HG03103 (cell line): Measurements from ENCODE around the gene FTCD.
"Not testable (repeated sequence)": the region's sequence is repeated elsewhere in the genome, so short reads cannot be mapped to it uniquely, and the experiment has no call there.

ENCODE experiments used
- ATAC-seq: cut with Tn5 transposase; IDR thresholded peaks from one replicate; pipeline ENCODE4 v1.9.1; 2021; ENCODE audit warnings: low read depth; ENCODE audit not compliant: unreplicated experiment

The FTCD gene

GRCh38 chr21:46114963-46115362 is 40.4 kb downstream of the FTCD start:
- no peak for ATAC-seq

DNA sequence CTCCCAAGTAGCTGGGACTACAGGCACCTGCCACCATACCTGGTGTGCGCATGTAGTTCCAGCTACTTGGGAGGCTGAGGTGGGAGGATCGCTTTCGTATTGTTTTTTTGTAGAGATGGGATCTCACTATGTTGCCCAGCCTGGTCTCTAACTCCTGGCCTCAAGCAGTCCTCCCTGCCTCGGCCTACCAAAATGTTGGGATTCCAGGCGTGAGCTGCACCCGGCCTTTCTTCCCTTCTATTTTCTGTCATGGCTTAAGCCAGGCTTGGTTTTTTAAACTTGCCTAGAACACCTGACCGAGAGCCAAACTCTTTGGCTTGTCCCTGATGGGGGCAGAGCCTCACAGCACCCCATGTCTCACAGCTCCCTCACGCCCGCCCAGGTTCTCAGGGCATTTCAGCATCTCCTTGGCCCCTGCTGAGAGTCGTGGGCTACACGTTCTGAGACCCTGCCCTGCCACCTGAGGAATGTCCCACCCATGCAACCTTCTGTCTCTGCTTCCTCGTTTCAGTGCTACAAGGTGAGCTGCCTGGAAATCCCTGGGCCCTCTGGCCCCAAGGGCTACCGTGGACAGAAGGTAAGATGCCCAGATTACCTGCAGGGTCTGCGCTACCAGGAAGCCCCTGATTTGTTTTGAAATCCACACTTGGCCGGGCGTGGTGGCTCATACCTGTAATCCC is 41.7 kb downstream of the FTCD start:
- ATAC-seq, result no peak

DNA sequence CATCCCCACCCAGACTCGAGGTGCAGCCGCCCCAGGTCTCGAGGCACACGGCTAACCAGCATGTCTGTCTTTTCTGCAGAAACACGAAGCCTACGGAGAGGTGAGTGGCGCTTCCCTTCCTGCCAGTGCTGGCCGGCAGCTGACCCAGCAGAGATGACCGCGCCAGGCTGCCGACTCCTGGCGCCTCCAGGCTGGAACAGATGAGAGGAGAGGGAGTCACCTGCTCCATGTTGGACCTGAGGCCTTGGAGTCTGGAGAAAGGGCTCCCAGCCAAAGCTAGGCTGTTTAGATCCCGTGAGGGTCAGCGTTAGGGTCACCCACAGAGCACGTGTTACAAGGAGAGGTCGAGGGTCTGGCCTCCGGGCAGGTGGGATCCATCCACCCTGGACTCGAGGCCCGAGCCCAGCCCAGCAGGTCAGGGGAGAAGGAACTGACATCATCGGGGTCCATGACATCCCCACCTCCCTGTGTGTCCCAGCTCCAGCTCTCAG is 42.6 kb downstream of the FTCD start:
- ATAC-seq, result no peak

- ATAC-seq, result no peak
These were observed 43.3 kb downstream of the FTCD start for GRCh38 chr21:46111857-46112724.

GRCh38 chr21:46111193-46111571 is 44.2 kb downstream of the FTCD start:
- no peak for ATAC-seq

DNA sequence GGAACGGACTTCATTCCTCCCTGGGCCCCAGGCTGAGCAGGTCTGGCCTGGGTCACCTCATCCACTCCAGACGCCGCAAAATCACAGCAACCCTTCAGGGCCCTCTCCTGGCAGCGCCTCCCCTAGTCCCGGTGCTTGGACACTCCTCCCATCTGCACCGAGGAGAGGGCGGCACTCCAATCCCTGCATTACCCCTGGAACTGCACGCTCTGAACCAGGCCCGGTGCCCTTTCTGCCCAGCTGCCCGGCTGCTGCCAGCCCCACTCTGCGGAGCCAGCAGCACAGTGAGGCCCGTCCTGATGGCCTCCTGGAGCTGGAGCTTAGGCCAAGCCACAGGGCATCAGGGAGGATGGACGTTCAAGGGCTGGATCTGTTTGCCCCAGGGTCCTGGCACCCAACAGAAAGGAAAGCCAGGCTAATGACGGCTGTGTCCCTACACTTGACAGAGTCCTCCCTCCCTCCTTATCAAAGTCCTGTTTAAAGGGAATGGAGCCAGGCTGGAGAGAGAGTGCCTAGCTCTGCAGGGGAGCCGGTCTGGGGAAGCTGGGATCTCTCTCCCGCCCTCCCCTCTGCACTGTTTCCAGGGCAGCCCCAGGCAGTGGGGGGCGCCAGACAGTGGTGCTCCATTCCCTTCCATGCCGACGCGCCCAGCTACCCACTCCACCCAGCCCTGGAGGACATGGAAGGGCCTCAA is 44.7 kb downstream of the FTCD start:
- no peak for ATAC-seq

DNA sequence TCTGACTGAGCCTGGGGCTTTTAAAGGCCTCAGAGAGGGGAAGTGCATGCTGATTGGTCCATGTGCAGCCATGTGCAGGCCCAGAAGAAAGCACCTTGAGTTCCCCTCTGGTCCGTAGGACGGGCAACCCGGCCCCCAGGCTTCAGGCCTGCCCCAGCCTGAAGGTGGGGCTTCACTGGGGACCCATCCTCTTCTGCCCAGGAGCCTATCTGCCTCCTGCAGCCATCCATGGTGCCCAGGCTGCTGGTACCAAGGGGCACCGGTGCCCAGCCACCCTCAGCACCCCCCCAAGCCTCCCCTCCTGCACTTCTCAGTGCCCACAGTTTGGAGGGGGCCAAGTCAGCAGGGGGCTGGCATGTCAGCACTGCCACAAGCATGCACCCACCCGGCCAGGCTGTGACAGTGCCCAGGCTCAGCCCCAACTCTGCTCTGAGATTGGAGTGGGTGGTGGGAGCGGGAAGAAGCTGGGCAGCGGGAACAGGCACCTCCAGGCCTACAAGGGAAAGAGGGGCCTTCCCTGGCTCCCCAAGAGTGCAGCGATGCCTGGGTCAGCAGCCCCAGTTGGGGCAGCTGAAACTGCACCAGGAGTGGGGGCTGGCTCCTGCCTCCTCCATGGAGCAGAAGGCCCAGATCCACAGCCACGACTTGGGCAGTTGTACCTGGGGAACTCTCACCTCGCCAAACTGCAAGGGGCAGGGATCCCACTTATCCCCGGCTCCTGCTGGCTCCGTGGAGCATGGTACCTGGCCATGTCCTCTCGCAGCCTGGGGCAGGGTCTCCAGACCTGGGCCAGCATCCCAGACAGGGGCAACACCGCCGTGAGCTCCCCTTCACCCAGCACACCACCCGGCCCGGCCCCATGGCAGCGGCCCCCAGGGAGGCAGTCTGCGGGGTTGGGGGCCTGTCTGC is 45.8 kb downstream of the FTCD start:
- no peak for ATAC-seq

DNA sequence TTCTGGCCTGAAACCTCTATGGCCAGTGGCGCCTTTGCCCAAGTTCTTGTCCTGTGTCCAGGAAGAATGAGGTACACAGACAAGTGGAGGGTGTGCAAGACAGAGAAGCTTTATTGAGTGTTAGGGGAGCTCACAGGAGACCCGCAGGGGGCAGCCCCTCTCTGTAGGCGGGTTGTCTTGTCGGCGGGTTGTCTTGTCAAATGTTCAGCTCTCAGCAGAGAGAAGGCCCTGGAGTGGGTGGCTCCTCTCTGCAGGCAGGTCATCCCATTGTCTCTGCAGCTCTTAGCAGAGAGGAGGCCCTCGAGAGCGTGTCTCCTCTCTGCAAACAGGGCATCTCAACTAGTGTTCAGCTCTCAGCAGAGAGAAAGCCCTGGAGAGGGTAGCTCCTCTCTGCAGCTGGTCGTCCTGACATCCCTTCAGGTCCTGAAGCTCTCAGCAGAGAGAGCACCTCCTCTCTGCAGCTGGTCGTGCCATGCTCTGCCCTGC is 46.5 kb downstream of the FTCD start:
- ATAC-seq, result no peak

- ATAC-seq, result not testable (repeated sequence)
These were observed 48.0 kb downstream of the FTCD start for GRCh38 chr21:46107376-46107775.

DNA sequence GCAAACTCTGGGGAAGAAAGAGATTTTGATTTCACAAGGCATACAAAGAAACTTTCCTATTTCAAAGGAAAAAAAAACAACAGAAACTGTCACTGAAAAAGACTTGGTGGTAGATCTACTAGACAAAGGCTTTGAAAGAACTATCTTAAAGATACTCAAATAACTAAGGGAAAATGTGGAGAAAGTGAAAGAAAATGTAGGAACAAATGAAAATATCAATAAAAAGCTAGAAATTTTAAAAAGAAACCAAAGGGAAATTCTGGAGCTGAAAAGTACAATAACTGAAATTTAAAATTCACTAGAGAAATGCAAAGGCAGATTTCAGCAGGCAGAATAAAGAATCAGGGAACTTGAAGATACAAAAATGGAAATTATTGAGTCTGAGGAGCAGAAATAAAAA is 51.3 kb downstream of the FTCD start:
- no peak for ATAC-seq

- ATAC-seq, result no peak
These were observed 54.5 kb downstream of the FTCD start for GRCh38 chr21:46100906-46101305.

- no peak for ATAC-seq
These were observed 55.0 kb downstream of the FTCD start for GRCh38 chr21:46100426-46100825.

DNA sequence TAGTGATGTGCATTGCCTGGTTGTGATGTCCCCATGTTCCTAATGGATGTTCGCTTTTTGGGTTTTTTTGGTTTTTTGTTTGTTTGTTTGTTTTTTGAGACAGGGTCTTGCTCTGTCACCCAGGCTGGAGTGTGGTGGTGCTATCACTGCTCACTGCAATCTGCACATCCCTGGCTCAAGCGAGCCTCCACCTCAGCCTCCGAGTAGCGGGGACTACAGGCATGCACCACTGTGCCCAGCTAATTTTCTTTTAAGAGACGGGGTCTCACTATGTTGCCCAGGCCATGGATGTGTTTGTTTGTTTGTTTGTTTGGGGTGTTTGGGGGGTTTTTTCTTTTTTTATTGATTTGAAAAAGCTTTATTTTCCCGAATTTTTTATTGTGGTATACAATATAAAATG is 55.4 kb downstream of the FTCD start:
- ATAC-seq, result no peak

- no peak for ATAC-seq
These were observed 55.9 kb downstream of the FTCD start for GRCh38 chr21:46099476-46099875.

GRCh38 chr21:46098303-46099141 is 56.9 kb downstream of the FTCD start:
- ATAC-seq, result no peak

- ATAC-seq, result no peak
These were observed 57.8 kb downstream of the FTCD start, which contains the start of gene COL6A2 for GRCh38 chr21:46097336-46098293. Gene COL6A2, plus strand, starts transcription at chr21:46098112.

DNA sequence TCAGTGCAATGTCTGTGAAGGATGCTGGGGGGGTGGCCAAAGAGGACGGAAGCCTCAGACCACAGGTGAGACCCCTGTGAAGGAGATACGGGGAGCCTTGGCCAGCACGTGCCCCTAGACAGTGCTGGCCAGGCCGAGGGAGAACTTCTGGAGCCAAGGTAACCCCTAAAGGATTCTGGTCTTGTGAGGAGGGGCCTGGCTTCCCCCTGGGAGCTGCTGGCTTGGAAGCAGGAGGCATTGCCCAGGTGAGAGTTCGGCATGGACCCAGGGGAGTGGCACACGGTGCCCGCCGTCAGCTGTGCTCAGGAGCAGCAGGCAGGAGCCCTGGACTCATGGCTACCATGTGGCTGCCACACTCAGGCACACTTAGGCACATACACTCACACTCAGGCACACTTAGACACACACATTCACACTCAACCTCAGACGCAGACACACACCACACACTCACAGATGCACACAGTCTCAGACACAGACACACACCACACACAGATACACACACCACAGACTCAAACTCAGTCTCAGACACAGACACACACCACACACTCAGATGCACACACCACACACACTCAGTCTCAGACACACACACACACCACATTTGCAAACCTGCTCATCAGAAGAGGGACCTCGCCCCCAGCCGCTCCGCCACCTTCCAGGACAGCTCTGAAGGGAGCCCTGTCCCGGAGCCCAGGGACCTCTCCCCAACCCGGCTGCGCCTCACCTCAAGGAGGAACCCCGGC is 58.6 kb downstream of the FTCD start:
- ATAC-seq, result no peak
